H1 (cell line): ENCODE data around the gene F11R. TPM values are rescaled to one million over a fixed set of nuclear protein-coding genes. Genes with fewer than 3 reads are reported as not detected.

Experiments
- EP300 ChIP-seq, 2 experiments: IDR thresholded peaks; 1 replicate in 1 of 2; 2 replicates in 1 of 2; pipeline ENCODE4 v1.6.1; 2011 to 2012; ENCODE audit warnings: low read depth in 2 of 2, low read length in 2 of 2, mild to moderate bottlenecking in 2 of 2, borderline replicate concordance in 1 of 2, inconsistent platforms in 1 of 2, moderate library complexity in 1 of 2
- polyA plus RNA-seq, 7 experiments: library from polyadenylated mRNA; depleted of rRNA in 3 of 7; stranded (reverse) in 5 of 7; unstranded in 2 of 7; fragments of >200 nt in 5 of 7; fragments of 200-250 nt in 2 of 7; gene quantifications; 1 replicate in 5 of 7; 2 replicates in 1 of 7; 4 replicates in 1 of 7; pipeline versions ENCODE4 v1.2.1 to v1.2.3, GENCODE V29; 2011 to 2013; ENCODE audit warnings: missing spikeins in 2 of 7, mixed read lengths in 2 of 7
- total RNA-seq: library from RNA; stranded (reverse); fragmentation: NEBNext Ultra II Directional; extraction: Animal tissue kit (Norgen Biotek cat#: 25700); gene quantifications from 2 replicates; pipeline ENCODE4 v1.2.1, GENCODE V29; 2021
- TF ChIP-seq, protein P1 (sequence below), 3 experiments: IDR thresholded peaks; 1 replicate in 2 of 3; 2 replicates in 1 of 3; pipeline versions ENCODE4 v1.5.1 to v1.6.1; 2011; ENCODE audit warnings: low read length in 3 of 3, mild to moderate bottlenecking in 3 of 3, inconsistent platforms in 2 of 3, low read depth in 1 of 3, moderate library complexity in 1 of 3; ENCODE audit not compliant: insufficient read depth in 1 of 3; ENCODE audit errors: control extremely low read depth in 1 of 3
- TF ChIP-seq, protein P2 (sequence below): IDR thresholded peaks from 2 replicates; pipeline ENCODE4 v1.6.1; 2012; ENCODE audit warnings: inconsistent platforms

Gene F11R
- total and polyA plus RNA-seq, 2 of the 8 experiments (the other 6 are each of a cell fraction or from before 2014, with no cell fraction given): 159 to 200 TPM

DNA sequence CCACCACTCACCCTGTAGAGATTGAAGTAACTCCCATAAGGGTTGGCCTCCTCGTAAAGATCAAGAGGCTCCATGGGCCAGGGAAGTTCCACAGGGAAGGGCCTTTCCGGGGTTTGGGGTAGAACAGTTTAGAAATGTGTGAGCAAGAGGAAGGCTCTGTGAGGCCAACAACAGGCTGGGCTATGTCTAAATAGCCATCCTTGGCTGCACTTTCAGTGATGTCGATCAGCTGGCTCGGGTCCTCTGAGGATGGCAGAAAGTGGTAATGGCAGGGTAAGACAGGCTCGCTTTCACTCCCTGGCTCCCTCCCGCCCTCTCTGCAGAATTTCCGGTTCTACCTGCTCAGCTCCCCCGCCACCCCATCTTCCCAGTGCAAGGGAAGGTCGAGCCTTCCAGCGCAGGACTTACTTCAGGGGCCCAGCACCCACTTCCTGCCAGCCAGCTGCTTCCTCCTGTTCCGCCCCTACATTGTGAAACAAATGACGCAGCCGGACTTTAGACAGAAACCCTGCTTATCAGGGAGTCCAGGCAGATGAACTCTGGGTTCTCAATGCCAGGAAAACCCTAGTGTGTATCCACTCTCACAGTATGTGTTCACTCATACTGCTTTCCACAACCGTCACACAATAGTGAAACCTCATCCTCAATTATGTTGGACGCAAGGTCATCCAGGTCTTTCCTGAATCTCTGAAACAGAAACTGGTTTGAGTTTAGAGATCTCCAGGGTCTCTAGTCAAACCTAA, 7.3 kb downstream of the F11R start (continued):
- TF ChIP-seq, protein P1, sequence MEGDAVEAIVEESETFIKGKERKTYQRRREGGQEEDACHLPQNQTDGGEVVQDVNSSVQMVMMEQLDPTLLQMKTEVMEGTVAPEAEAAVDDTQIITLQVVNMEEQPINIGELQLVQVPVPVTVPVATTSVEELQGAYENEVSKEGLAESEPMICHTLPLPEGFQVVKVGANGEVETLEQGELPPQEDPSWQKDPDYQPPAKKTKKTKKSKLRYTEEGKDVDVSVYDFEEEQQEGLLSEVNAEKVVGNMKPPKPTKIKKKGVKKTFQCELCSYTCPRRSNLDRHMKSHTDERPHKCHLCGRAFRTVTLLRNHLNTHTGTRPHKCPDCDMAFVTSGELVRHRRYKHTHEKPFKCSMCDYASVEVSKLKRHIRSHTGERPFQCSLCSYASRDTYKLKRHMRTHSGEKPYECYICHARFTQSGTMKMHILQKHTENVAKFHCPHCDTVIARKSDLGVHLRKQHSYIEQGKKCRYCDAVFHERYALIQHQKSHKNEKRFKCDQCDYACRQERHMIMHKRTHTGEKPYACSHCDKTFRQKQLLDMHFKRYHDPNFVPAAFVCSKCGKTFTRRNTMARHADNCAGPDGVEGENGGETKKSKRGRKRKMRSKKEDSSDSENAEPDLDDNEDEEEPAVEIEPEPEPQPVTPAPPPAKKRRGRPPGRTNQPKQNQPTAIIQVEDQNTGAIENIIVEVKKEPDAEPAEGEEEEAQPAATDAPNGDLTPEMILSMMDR (IDR thresholded peaks at IDR 0.05; ENCODE audit: control extremely low read depth in 1 of 3, insufficient read depth in 1 of 3, low read depth in 1 of 3, low read length in 3 of 3): no peak
- TF ChIP-seq EP300 (IDR thresholded peaks at IDR 0.05; ENCODE audit: borderline replicate concordance in 1 of 2, low read depth in 2 of 2, low read length in 2 of 2): peak in 1 of 2 experiments; percentile 40; a peak in 1 of 3 replicates
- TF ChIP-seq, protein P2, sequence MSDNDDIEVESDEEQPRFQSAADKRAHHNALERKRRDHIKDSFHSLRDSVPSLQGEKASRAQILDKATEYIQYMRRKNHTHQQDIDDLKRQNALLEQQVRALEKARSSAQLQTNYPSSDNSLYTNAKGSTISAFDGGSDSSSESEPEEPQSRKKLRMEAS: peak; percentile 22; the same call in 1 of the 2 replicates
